Mucosa of rectum (tissue), 2 donors: Measurements from ENCODE around the gene LIMK1.

Experiments used
- H3K27ac ChIP-seq, 2 donors: one replicate each; pipeline ENCODE4 v1.7.0; 2013; ENCODE audit warnings: inconsistent platforms in 2 of 2, low read depth in 2 of 2, low read length in 2 of 2
- H3K27me3 ChIP-seq, 2 donors: one replicate each; pipeline ENCODE4 v1.7.0; 2013; ENCODE audit warnings: low read length in 2 of 2; ENCODE audit not compliant: control insufficient read depth in 2 of 2, insufficient read depth in 2 of 2
- H3K36me3 ChIP-seq, 2 donors: one replicate each; pipeline ENCODE4 v1.7.0; 2013; ENCODE audit warnings: low read length in 2 of 2; ENCODE audit not compliant: control insufficient read depth in 2 of 2, insufficient read depth in 2 of 2
- H3K4me1 ChIP-seq, 2 donors: one replicate each; pipeline ENCODE4 v1.7.0; 2013; ENCODE audit warnings: low read length in 2 of 2, mild to moderate bottlenecking in 1 of 2; ENCODE audit not compliant: control insufficient read depth in 2 of 2, insufficient read depth in 2 of 2
- H3K4me3 ChIP-seq, 2 donors: one replicate each; pipeline ENCODE4 v1.7.0; 2013; ENCODE audit warnings: low read length in 2 of 2
- H3K9ac ChIP-seq, 2 donors: one replicate each; pipeline ENCODE4 v1.7.0; 2013; ENCODE audit warnings: low read length in 2 of 2, low read depth in 1 of 2, mild to moderate bottlenecking in 1 of 2
- H3K9me3 ChIP-seq, 2 donors: one replicate each; pipeline ENCODE4 v1.7.0; 2013; ENCODE audit warnings: low read length in 2 of 2; ENCODE audit not compliant: control insufficient read depth in 2 of 2
- donor health status: healthy.
- donor health status: Normal muscosa, but diverticular disease.

LIMK1 gene

GRCh38 chr7:74056096-74056915 lies 27.3 kb upstream of the LIMK1 start:
- Histone ChIP-seq H3K4me3 (no peak overlapping the region), H3K9me3 (no peaks in the 10 kb centered on the region), H3K9ac (no peak overlapping the region), H3K27me3 (no peaks in the 10 kb centered on the region), H3K36me3 (peaks cover 0 to 3% of the 10 kb centered on the region in 2 donors), H3K4me1 (peaks cover 12 to 13% of the 10 kb centered on the region in 2 donors), H3K27ac (no peak overlapping the region)

DNA sequence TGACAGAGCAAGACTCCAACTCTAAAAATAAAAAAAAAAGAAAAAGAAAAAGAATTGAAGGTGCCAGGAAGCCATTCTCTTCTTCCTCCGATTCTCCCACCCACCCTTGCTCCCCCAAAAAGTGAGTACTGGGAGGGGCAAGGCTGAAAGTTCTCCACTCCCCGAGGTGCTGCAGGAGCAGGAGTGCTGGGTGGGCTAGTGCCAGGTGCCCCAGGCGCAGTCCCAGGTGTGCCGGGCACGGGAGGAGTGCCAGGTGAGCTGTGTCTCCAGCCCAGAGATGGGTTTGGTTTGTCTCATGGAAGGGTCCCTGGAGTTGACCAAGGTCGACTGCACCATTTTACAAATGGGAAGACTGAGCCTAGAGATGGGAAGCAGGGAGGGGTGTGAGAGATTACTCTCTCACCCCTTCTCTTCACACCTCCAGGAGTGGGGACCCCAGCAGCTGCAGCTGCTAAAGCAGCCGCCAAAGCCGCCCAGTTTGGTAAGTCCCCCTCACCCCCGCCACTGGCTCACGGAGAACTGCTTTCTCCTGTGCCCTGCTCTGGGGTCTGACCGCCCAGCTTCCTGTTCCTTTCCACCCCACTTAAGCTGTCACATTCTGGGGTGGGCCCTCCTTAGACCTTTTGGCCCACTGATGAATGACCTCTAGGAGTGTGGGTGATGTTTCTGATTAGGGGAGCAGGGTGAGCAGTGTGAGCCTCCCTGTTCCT lies 26.2 kb upstream of the LIMK1 start:
- Histone ChIP-seq H3K4me1 (peaks cover 18 to 21% of the 10 kb centered on the region in 2 donors), H3K9me3 (no peaks in the 10 kb centered on the region), H3K4me3 (no peak overlapping the region), H3K9ac (no peak overlapping the region), H3K36me3 (peaks cover 0 to 3% of the 10 kb centered on the region in 2 donors), H3K27ac (no peak overlapping the region), H3K27me3 (no peaks in the 10 kb centered on the region)

DNA sequence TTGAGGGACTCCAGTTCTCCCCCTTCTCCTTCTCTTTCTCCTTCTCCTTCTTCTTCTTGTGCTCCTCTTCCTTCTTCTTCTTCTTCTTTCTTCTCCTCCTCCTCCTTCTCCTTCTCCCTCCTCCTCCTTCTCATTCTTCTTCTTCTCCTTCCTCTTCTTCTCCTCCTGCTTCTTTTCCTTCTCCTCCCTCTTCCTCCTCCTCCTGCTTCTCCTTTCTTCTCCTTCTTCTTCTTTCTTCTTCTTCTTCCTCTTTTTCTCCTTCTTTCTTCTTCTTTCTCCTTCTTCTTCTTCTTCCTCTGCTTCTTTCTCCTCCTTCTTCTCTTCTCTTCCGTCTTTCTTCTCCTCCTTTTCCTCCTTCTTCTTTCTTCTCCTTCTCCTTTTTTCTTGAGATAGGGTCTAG lies 25.6 kb upstream of the LIMK1 start:
- Histone ChIP-seq H3K4me1 (peaks cover 18 to 22% of the 10 kb centered on the region in 2 donors), H3K36me3 (peaks cover 0 to 3% of the 10 kb centered on the region in 2 donors)

DNA sequence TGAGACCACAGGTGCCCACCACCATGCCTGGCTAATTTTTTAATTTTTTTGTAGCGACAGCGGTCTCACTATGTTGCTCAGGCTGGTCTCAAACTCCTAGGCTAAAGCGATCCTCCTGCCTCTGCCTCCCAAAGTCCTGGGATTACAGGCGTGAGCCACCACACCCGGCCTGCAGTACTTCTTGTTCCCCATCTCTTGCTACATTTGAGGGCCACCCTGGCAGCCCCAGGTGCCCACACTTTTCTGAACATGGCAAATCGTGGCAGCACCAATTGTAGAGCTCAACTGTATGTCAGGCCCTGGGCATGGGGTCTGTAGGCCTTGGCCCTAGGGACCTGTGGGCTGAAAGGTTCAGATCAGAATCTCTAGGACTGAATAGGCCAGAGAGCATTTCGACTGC lies 25.1 kb upstream of the LIMK1 start:
- Histone ChIP-seq H3K27me3 (no peaks in the 10 kb centered on the region), H3K4me1 (peaks cover 18 to 22% of the 10 kb centered on the region in 2 donors), H3K36me3 (peaks cover 0 to 3% of the 10 kb centered on the region in 2 donors), H3K27ac (no peak overlapping the region), H3K9ac (no peak overlapping the region), H3K4me3 (no peak overlapping the region), H3K9me3 (no peaks in the 10 kb centered on the region)

More for the DNA sequence above, 25.6 kb upstream of the LIMK1 start:
- H3K27ac ChIP-seq: no peak overlapping the region
- H3K27me3 ChIP-seq: no peaks in the 10 kb centered on the region
- H3K9me3 ChIP-seq: no peaks in the 10 kb centered on the region
- no peak overlapping the region for H3K4me3 ChIP-seq
- H3K9ac ChIP-seq: no peak overlapping the region

DNA sequence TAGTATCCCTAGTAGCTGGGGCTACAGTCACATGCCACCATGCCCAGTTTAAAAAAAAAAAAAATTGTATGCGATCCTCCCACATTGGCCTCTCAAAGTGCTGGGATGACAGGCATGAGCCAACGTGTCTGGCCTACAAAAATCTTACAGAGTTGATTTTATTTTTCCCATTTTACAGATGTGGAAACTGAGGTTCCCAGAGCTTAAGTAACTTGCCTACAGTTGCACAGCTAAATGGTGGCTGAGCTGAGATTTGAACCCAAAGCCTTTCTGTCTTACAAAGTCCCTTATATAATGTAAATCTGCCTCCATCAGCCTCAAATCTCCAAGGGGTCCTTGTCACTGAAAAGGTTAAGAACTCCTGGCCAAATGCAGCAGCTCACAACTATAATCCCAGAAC lies 24.6 kb upstream of the LIMK1 start:
- peak overlapping the region in 1 of 2 donors; percentile 89 for H3K27ac ChIP-seq
- H3K4me3 ChIP-seq: no peak overlapping the region
- no peaks in the 10 kb centered on the region for H3K27me3 ChIP-seq
- peaks cover 18 to 22% of the 10 kb centered on the region in 2 donors for H3K4me1 ChIP-seq
- no peak overlapping the region for H3K9ac ChIP-seq
- H3K36me3 ChIP-seq: peaks cover 0 to 3% of the 10 kb centered on the region in 2 donors
- no peaks in the 10 kb centered on the region for H3K9me3 ChIP-seq

DNA sequence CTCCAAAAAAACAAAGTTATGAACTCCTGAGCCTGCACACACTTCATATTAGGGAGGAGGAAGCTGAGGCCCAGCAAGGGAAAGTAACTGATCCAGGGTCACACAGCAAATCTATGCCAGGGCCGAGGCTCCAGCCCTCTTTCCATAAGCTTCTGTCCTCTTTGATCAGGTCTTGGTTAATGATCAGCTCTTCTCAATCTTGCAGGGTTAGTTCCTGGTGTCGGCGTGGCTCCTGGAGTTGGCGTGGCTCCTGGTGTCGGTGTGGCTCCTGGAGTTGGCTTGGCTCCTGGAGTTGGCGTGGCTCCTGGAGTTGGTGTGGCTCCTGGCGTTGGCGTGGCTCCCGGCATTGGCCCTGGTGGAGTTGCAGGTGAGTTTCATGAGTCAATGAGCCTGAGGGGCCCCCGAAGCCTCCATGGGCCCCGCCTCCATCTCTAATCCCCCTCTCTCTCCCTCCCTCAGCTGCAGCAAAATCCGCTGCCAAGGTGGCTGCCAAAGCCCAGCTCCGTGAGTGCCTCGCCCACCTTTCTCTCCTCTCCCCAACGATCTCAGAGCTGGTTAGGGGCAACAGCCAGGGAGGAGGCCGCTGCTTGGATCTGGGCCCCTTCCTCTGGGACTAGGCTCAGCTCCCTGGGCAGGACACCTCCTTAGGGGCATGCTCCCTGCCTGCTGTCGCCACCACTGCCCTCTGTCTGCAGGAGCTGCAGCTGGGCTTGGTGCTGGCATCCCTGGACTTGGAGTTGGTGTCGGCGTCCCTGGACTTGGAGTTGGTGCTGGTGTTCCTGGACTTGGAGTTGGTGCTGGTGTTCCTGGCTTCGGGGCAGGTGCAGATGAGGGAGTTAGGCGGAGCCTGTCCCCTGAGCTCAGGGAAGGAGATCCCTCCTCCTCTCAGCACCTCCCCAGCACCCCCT lies 23.7 kb upstream of the LIMK1 start:
- H3K4me1 ChIP-seq: peaks cover 18 to 22% of the 10 kb centered on the region in 2 donors
- H3K27ac ChIP-seq: peak overlapping the region; percentile 82 to 89
- H3K27me3 ChIP-seq: no peaks in the 10 kb centered on the region
- peak overlapping the region; percentile 43 to 61 for H3K9ac ChIP-seq
- H3K9me3 ChIP-seq: no peaks in the 10 kb centered on the region
- H3K36me3 ChIP-seq: peaks cover 0 to 3% of the 10 kb centered on the region in 2 donors
- H3K4me3 ChIP-seq: peak overlapping the region in 1 of 2 donors; percentile 13

GRCh38 chr7:74061840-74062539 lies 21.6 kb upstream of the LIMK1 start:
- H3K9me3 ChIP-seq: no peaks in the 10 kb centered on the region
- H3K27me3 ChIP-seq: no peaks in the 10 kb centered on the region
- peaks cover 20 to 22% of the 10 kb centered on the region in 2 donors for H3K4me1 ChIP-seq
- peak overlapping the region; percentile 87 to 94 for H3K27ac ChIP-seq
- H3K4me3 ChIP-seq: peak overlapping the region; percentile 42 to 56
- H3K36me3 ChIP-seq: no peaks in the 10 kb centered on the region
- peak overlapping the region; percentile 71 to 79 for H3K9ac ChIP-seq

- peaks cover 20 to 22% of the 10 kb centered on the region in 2 donors for H3K4me1 ChIP-seq
- H3K27me3 ChIP-seq: no peaks in the 10 kb centered on the region
- no peak overlapping the region for H3K9ac ChIP-seq
- no peaks in the 10 kb centered on the region for H3K36me3 ChIP-seq
- no peak overlapping the region for H3K27ac ChIP-seq
- H3K9me3 ChIP-seq: no peaks in the 10 kb centered on the region
- no peak overlapping the region for H3K4me3 ChIP-seq
Measured at GRCh38 chr7:74063223-74063641, 20.4 kb upstream of the LIMK1 start.

DNA sequence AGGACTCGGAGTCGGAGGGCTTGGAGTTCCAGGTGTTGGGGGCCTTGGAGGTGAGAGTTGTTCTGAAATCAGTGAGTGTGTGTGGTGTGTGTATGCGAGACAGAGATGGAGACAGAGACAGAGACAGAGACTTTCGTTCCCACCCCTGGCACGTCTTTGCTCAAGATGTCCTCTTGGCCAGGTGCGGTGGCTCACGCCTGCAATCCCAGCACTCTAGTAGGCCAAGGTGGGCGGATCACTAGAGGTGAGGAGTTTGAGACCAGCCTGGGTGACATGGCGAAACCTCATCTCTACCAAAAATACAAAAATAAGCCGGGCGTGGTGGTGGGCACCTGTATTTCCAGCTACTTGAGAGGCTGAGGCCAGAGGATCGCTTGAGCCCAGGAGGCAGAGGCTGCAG lies 20.0 kb upstream of the LIMK1 start:
- Histone ChIP-seq H3K9me3 (no peaks in the 10 kb centered on the region), H3K27me3 (no peaks in the 10 kb centered on the region), H3K27ac (no peak overlapping the region), H3K4me3 (no peak overlapping the region), H3K36me3 (no peaks in the 10 kb centered on the region), H3K9ac (no peak overlapping the region), H3K4me1 (peaks cover 20 to 22% of the 10 kb centered on the region in 2 donors)
